GM19238 (cell line): ENCODE data around the gene IFNA6.

Source experiments
- DNase-seq: peaks from one replicate; pipeline ENCODE4 v3.0.0; 2011; ENCODE audit warnings: low spot score; ENCODE audit not compliant: insufficient read length

Gene IFNA6

DNA sequence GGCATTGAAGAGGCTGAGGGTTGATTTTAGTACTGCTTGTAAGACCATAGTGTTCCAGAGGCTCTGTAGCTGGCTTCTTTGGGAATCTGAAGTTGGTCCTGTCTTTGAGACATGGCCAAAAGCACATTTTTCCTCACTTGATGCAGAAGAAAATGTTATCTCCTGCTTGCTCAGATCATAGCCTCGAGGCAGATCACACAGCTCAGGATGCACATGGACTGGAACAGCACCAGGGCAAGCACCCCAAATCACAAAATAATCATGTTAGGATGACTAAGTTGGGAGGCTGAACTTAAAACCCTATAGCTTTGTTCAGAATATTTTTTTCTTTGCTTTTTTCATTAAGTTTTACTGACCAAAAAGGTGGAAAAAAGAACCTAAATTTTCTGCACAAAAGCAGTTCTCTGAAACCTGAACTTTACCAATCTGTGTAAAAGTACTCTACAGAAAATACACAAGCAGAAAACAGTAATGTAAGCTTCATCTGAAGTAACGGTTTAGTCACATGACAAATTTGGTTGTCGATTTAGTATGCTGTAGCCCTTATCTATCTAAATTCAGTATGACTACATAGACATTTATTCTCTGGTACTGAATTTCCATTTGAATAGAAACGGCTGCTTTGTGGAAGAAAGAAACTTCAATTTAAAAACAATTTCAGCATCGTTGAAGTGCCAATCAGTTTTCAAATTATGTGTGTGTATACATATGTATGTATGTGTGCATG, 18.8 kb downstream of the IFNA6 start:
- DNase-seq, result no peak

GRCh38 chr9:21326526-21327139, 24.1 kb downstream of the IFNA6 start:
- no peak for DNase-seq

GRCh38 chr9:21324047-21324446, 26.6 kb downstream of the IFNA6 start:
- no peak for DNase-seq

GRCh38 chr9:21322911-21323461, 27.7 kb downstream of the IFNA6 start:
- no peak for DNase-seq

GRCh38 chr9:21320465-21320864, 30.2 kb downstream of the IFNA6 start:
- DNase-seq, result no peak

DNA sequence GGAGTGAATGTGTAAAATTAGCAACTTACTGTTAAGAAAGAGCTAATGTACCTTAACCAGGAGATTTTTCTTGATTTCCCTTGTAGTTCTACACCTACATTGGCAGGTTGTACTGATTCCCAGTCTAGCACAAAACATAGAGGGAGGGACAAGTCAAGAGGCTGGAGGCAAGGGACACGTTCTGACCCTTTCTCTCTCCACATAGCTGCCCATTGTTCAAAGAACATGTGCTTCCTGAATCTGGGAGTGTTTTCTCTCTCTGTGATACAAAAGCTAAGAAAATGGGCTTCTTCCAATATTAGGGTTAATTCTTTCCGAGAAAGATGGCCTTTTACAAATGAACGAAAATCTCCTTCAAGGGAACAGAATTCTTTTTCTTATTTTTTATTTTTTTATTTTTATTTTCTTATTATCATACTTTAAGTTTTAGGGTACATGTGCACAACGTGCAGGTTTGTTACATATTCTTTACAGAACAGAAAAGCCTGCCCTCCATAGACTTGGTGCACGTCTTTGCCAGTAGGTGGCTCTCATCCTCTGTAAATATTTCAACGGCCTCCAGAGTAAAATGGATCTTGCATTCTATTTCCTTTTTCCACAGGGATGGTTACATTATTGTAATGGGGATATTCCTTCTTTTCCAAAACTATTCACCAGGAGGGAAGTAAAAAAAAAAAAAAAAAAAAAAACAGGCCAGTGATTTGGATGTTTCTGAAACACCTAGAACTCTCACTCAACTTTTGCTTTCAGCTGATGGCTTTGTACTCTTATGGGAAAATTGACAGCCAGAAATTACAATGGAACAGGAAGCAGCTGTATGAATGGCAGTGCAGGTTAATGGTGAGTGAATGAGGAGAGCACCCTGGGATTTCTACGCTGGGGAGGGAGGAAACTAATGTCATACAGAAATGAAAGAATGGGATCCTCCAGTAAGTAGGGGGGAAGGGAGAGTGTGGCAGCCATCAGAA, 32.4 kb downstream of the IFNA6 start:
- DNase-seq, result no peak

GRCh38 chr9:21316860-21317259, 33.8 kb downstream of the IFNA6 start:
- DNase-seq, result no peak

DNA sequence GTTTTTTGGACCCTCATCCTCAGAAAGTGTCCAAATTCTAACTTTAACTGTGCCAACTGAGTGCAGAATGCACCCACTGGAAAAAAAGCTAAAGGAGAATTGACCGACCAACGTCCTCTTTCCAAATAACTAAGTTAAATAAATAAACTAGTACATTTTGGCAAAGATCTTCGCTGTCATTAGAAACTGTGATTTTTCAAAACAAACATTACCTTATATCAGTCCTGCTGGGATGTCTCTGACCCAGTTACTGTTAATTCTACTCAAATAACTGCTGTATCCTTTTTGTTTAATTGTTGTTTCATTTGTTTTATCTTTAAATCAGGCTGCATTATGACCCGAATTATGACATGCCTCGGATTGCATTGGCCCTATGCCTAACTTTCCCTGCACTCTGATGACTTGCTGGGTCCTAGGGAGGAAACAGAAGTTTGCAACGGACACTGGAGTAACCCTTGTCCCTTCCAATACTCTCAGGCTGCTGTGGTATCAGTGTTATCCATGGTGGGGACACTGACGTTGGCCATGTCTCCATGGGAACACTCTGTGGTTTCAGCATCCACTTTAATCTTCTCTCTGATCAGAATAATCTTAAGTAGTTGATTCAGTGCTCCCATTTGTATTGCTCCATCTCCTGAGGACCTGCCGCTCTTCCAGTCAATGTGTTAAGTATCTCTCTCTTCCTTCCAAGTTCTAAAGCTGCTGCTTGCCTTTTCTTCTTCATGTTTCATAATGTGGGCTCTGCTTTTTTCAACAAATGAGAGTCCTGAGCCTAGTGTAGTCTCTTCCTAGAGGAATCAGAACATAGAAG, 34.5 kb downstream of the IFNA6 start:
- no peak for DNase-seq

- no peak for DNase-seq
These were observed 36.5 kb downstream of the IFNA6 start for GRCh38 chr9:21314152-21314551.

- DNase-seq, result no peak
These were observed 38.8 kb downstream of the IFNA6 start for GRCh38 chr9:21311889-21312288.

DNA sequence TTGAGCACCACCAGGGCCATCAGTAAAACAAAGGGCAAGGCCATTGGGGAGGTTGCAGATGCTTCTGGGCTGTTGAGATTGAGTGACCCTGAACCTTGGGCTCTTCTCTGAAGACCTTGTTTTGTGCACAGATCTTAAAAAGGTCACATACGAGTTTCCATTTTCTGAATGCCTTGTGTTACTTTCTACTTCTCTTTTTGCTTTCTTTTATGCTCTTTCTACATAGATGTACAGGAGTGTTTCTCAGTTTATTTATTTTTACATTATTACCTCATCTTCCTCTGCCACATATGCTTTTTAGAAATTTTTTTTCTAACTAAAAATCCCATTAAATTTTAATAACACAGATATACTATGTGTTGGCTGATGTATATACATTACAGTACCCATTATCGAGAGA, 45.5 kb downstream of the IFNA6 start, which contains the start of gene IFNA5:
IFNA5 (minus strand) TSS at position 101 of the 400 bp plus-strand sequence; CDS start at position 44, 57 bp downstream.
- DNase-seq, result no peak
